Heart right ventricle (tissue), 16 donors: ENCODE results near the gene SAMD5. TPM values are rescaled to one million over a fixed set of nuclear protein-coding genes. Genes with fewer than 3 reads are reported as not detected.

Experiments
- ATAC-seq, 8 donors: fragments of 200-7000 bp; cut with Tn5 transposase; one replicate each; pipeline ENCODE4 v1.9.1; 2020; ENCODE audit warnings: mild to moderate bottlenecking in 8 of 8, moderate library complexity in 8 of 8, moderate number of reproducible peaks in 1 of 8
- DNase-seq, 2 donors: peaks; one replicate each; pipeline ENCODE4 v3.0.0-alpha.2; 2020
- H3K27ac ChIP-seq, 10 donors: fragments of 200-600 bp; sonication (generic) in 2 of 10; one replicate each; pipeline versions ENCODE4 v1.5.0 to v1.8.0; 2020 to 2022; ENCODE audit warnings: mild to moderate bottlenecking in 3 of 10
- H3K27me3 ChIP-seq, 7 donors: fragments of 200-600 bp; one replicate each; pipeline ENCODE4 v1.8.0; 2021 to 2022; ENCODE audit warnings: mild to moderate bottlenecking in 2 of 7
- H3K36me3 ChIP-seq, 9 donors: fragments of 200-600 bp; sonication (generic) in 1 of 9; one replicate each; pipeline versions ENCODE4 v1.5.0 to v1.8.0; 2020 to 2022; ENCODE audit warnings: mild to moderate bottlenecking in 2 of 9
- H3K4me1 ChIP-seq, 9 donors: fragments of 200-600 bp; sonication (generic) in 1 of 9; one replicate each; pipeline versions ENCODE4 v1.5.0 to v1.8.0; 2020 to 2022; ENCODE audit warnings: mild to moderate bottlenecking in 4 of 9
- H3K4me3 ChIP-seq, 10 donors: fragments of 200-600 bp; sonication (generic) in 2 of 10; one replicate each; pipeline versions ENCODE4 v1.5.0 to v1.8.0; 2020 to 2022; ENCODE audit warnings: mild to moderate bottlenecking in 7 of 10, moderate library complexity in 2 of 10
- H3K9me3 ChIP-seq, 11 donors: fragments of 200-600 bp in 10 of 11; sonication (generic) in 2 of 11; one replicate each; pipeline versions ENCODE4 v1.5.0 to v1.8.0; 2013 to 2022; ENCODE audit warnings: mild to moderate bottlenecking in 2 of 11, control low read depth in 1 of 11, moderate library complexity in 1 of 11
- CTCF ChIP-seq, 9 donors: fragments of 200-600 bp; sonication (generic) in 2 of 9; IDR thresholded peaks; one replicate each; pipeline versions ENCODE4 v1.5.0 to v1.8.0; 2021 to 2022; ENCODE audit warnings: antibody characterized with exemption in 9 of 9, mild to moderate bottlenecking in 5 of 9, moderate library complexity in 1 of 9
- WGBS, 2 donors: extraction: QIAGEN DNeasy Blood & Tissue Kit; methylation state at CpG; one replicate each; pipeline ENCODE4 v1.1.7; 2013; ENCODE audit warnings: inconsistent platforms in 1 of 2; 5-methylcytosine and 5-hydroxymethylcytosine counted together
- intact Hi-C, 10 donors: fragments of 100-400 bp; cut with DNase I; formaldehyde crosslinking; loops; one replicate each; pipeline versions ENCODE4 v1.11.1 to v1.14.2; 2022
- polyA plus RNA-seq, 2 donors: library from polyadenylated mRNA; stranded (reverse); fragments of 200-250 nt; gene quantifications; one replicate each; pipeline ENCODE4 v1.2.3, GENCODE V29; 2013
- total RNA-seq, 10 donors: library from RNA; stranded (reverse); fragmentation: NEBNext Ultra II Directional in 3 of 10; extraction: Animal tissue kit (Norgen Biotek cat#: 25700) in 3 of 10; gene quantifications; one replicate each; pipeline versions ENCODE4 v1.2.1 to v1.2.4, GENCODE V29; 2021 to 2023
- donor health status: Arrhythmogenic right ventricular cardiomyopathy.
- donor health status: ischemic (EF 13 %, LVEDD 7.1; RV severe dilation, severe dysfunction).
- donor health status: healthy with polysubstance abuse.
- donor health status: DM: no; HTN: yes; CAD: no.
- donor health status: DM: no; HTN: no; CAD: no.
- donor health status: ischemic (EF 25% LVEDD 6.9; RV normal size, moderate dysfunction).
- donor health status: ischemic (EF 25% LVEDD 5.7; RV mildly dilated, moderate dysfunction).
- donor health status: healthy.
- donor health status: DM: yes; HTN: yes; CAD: no.
- donor health status: Ischemic cardiomyopathy.
- donor health status: ischemic (EF 35%, LVEDD 5.7; RV mildly dilated, moderate dysfunction).
- donor health status: nonischemic (EF 11% LVEDD 7.7; RV severe dilation, severe dysfunction).
- donor health status: DM: yes; HTN: yes; CAD: no.
- donor health status: PGD.
- donor health status: ischemic (EF 29% LVEDD 5.4; RV normal size, mild dysfunction).
- donor health status: nonischemic (EF 23%, LVEDD 6.1; RV moderate dilation, normal function).

The SAMD5 gene
- total and polyA plus RNA-seq, 12 donors = 0.30 to 1.9 (median 0.72) TPM

- peak overlapping the region; percentile 56 to 86 (median 70) for H3K4me3 ChIP-seq
- DNase-seq = peak in 1 of 2 donors; percentile 15
- peak overlapping the region in 9 of 10 donors; percentile 50 to 72 (median 55) for H3K27ac ChIP-seq
- intact Hi-C loops = loop anchor here (1.0 to 10.0 kb wide), 7 partner anchors 143 to 957 kb away; no protein-coding TSS in a partner anchor
- peaks cover 0 to 33% (median 16%) of the 10 kb centered on the region in 9 donors for H3K4me1 ChIP-seq
- 1% methylated on average over 52 of the region's 52 CpGs for WGBS, 2 donors
- no peaks in the 10 kb centered on the region for H3K36me3 ChIP-seq
- ATAC-seq = peak; percentile 11 to 56 (median 36)
- peaks cover 0 to 90% (median 31%) of the 10 kb centered on the region in 7 donors for H3K27me3 ChIP-seq
- H3K9me3 ChIP-seq = no peaks in the 10 kb centered on the region
- no peak for TF ChIP-seq CTCF (IDR thresholded peaks at IDR 0.05)
Observed at GRCh38 chr6:147507162-147508041, 1.1 kb upstream of the SAMD5 start.

- H3K4me1 ChIP-seq = peaks cover 0 to 33% (median 16%) of the 10 kb centered on the region in 9 donors
- peak in 4 of 9 donors; percentile 4 to 34 (median 25) for TF ChIP-seq CTCF (IDR thresholded peaks at IDR 0.05)
- H3K27me3 ChIP-seq = peaks cover 0 to 78% (median 23%) of the 10 kb centered on the region in 7 donors
- DNase-seq = peak in 1 of 2 donors; percentile 23
- intact Hi-C loops = loop anchor here in 7 of 10 donors (1.0 to 10.0 kb wide), 6 partner anchors 142 to 956 kb away; no protein-coding TSS in a partner anchor
- H3K36me3 ChIP-seq = no peaks in the 10 kb centered on the region
- H3K27ac ChIP-seq = peak overlapping the region in 3 of 10 donors; percentile 40 to 71 (median 52)
- H3K9me3 ChIP-seq = no peaks in the 10 kb centered on the region
- H3K4me3 ChIP-seq = peak overlapping the region; percentile 56 to 86 (median 70)
- ATAC-seq = peak in 6 of 8 donors; percentile 15 to 48 (median 30)
- 1% methylated on average over 73 of the region's 73 CpGs for WGBS, 2 donors
Observed at GRCh38 chr6:147508866-147509608, 547 bp downstream of the SAMD5 start.

GRCh38 chr6:147509891-147510290, 1.4 kb downstream of the SAMD5 start:
- no peak for ATAC-seq
- H3K27me3 ChIP-seq = peaks cover 0 to 75% (median 21%) of the 10 kb centered on the region in 7 donors
- H3K4me3 ChIP-seq = peak overlapping the region in 7 of 10 donors; percentile 56 to 86 (median 73)
- WGBS, 2 donors = 30 to 31% methylated on average over 7 of the region's 7 CpGs
- DNase-seq = no peak
- peaks cover 0 to 33% (median 16%) of the 10 kb centered on the region in 9 donors for H3K4me1 ChIP-seq
- no peak overlapping the region for H3K27ac ChIP-seq
- H3K36me3 ChIP-seq = no peaks in the 10 kb centered on the region
- intact Hi-C loops = loop anchor here in 8 of 10 donors (2.0 to 10.0 kb wide), 5 partner anchors 141 to 955 kb away; no protein-coding TSS in a partner anchor
- TF ChIP-seq CTCF (IDR thresholded peaks at IDR 0.05) = no peak
- no peaks in the 10 kb centered on the region for H3K9me3 ChIP-seq
